Measurements from ENCODE around the gene MDH2.
"Not testable (repeated sequence)": the region's sequence is repeated elsewhere in the genome, so short reads cannot be mapped to it uniquely, and the experiment has no call there.

The MDH2 gene

DNA sequence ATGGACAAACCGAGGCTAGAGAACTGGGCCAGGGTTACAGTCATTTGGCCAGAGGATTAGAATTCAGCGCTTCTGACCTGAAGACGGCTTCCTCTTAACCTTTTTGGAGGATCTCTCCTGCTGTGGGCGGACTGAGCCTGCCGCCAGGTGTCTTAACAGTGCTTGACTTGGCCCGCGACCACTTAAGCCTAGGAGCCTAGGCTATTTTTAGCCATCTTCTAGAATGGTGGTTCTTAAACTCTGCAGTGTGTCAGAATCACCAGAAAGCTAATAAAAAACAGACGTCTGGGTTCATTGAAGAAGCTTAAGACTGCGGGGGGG lies 722 bp downstream of the MDH2 start:
- DNase-seq = no peak

- DNase-seq = no peak
These were observed 1.4 kb downstream of the MDH2 start for GRCh38 chr7:76049295-76049694.

GRCh38 chr7:76050545-76050944 lies 2.6 kb downstream of the MDH2 start:
- DNase-seq = no peak

GRCh38 chr7:76051840-76052239 lies 3.9 kb downstream of the MDH2 start:
- DNase-seq = no peak

GRCh38 chr7:76052681-76053080 lies 4.8 kb downstream of the MDH2 start:
- DNase-seq = not testable (repeated sequence)

GRCh38 chr7:76053461-76053860 lies 5.6 kb downstream of the MDH2 start:
- no peak for DNase-seq

DNA sequence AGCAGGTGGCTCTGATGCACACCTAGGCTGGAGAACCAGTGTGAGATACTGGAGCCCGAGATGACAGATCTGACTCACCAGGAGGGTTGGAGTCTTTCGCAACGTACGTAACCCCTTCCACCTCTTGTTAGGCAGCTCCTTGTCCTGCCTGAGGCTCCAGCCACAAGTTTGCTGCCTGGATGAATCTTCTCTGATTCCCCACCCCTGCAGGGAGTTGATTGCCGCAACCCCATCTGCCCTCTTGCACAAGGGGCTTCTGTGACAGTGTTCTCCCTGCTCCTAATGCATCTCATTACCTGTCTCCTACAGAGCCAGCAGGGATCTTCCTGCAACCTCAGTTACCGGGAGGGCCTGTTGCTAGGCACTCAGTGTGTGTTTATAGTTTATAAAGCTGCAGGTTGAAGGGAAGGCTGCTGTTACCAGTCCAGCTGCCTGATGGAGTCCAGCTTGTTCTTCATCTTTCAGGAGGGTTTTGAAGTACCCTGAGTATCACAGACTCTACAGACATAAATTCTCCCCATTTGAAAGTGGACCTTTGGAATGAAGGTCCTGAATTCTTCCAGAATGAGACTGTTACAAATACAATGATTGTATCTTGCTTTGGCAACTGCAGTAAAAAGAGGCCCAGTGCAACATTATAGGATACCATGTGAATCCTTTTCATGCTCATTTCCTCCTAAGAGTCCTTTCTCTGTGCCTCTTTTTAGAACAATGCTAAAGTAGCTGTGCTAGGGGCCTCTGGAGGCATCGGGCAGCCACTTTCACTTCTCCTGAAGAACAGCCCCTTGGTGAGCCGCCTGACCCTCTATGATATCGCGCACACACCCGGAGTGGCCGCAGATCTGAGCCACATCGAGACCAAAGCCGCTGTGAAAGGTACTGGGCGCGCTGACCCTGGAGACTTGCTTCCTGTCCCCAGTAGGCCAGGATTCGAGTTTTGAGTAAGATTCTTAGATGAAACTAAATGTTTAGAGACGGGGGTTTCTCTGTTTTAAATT lies 6.5 kb downstream of the MDH2 start:
- no peak for DNase-seq

- DNase-seq = no peak
These were observed 8.3 kb downstream of the MDH2 start for GRCh38 chr7:76056241-76056640.

- DNase-seq = no peak
These were observed 9.4 kb downstream of the MDH2 start for GRCh38 chr7:76057103-76057812.

GRCh38 chr7:76057813-76058145 lies 9.9 kb downstream of the MDH2 start:
- DNase-seq = no peak

GRCh38 chr7:76058745-76059144 lies 10.8 kb downstream of the MDH2 start:
- not testable (repeated sequence) for DNase-seq

DNA sequence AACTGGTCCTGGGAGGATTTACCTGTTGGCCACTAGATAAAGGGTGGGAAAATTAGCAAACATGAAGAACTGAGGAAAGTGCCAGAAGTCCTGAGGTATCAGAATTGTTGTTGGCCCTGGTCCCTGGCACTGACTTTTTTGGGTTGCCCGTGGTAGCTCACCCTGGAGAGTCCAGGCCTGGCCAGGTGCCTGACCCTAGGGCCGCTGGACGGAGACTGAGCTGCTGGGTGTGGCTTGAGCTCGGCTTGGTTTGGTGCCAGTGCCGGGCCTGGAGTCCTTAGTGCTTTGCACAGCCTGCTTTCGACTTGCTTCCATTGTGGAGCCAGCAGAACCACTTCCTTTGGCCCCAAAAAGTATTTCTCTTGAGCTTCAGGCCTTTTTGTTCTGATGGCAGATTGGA lies 12.9 kb downstream of the MDH2 start:
- no peak for DNase-seq

- no peak for DNase-seq
These were observed 14.3 kb downstream of the MDH2 start for GRCh38 chr7:76062254-76062653.

GRCh38 chr7:76063114-76063513 lies 15.2 kb downstream of the MDH2 start:
- no peak for DNase-seq

DNA sequence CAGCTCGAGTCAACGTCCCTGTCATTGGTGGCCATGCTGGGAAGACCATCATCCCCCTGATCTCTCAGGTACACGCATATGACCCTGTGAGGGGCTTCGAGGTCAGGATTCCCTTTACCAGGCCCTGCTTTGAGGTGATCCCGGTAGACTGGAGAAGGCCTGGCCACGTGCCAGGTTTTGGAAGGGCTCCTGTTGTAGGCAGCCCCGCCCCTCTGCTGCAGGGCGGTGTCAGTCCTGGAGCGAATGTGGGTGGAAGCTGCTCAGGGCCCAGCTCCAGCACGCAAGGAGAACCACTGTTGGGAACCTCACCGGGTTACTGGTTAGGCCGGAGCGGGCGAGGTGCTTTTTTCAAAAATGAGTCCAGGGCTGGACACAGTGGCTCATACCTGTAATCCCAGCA lies 15.6 kb downstream of the MDH2 start:
- no peak for DNase-seq

DNA sequence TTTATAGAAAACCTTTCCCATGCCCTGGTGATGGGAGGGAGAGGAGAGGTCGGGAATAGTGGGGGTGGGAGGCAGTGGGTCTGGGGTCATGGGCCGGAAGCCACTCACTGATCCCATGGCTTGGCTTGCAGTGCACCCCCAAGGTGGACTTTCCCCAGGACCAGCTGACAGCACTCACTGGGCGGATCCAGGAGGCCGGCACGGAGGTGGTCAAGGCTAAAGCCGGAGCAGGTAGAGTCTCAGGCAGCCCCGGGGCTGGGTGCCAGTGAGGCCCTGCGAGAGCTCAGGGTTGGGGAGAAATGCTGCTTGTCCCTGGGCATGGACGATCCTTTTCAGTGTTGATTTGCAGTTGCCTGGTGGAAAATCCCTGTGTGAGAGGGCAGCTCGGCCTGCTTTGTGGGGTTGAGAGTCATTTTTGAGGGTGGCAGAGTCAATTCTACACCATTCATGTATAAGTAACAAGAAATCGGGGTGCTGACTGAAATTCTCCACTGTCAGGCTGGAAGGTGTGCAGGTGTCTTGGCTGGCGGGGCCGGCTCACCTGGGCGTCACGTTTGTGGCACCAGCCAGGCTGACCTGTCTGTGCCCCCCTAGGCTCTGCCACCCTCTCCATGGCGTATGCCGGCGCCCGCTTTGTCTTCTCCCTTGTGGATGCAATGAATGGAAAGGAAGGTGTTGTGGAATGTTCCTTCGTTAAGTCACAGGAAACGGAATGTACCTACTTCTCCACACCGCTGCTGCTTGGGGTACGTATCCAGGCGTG lies 16.5 kb downstream of the MDH2 start:
- DNase-seq = no peak

DNA sequence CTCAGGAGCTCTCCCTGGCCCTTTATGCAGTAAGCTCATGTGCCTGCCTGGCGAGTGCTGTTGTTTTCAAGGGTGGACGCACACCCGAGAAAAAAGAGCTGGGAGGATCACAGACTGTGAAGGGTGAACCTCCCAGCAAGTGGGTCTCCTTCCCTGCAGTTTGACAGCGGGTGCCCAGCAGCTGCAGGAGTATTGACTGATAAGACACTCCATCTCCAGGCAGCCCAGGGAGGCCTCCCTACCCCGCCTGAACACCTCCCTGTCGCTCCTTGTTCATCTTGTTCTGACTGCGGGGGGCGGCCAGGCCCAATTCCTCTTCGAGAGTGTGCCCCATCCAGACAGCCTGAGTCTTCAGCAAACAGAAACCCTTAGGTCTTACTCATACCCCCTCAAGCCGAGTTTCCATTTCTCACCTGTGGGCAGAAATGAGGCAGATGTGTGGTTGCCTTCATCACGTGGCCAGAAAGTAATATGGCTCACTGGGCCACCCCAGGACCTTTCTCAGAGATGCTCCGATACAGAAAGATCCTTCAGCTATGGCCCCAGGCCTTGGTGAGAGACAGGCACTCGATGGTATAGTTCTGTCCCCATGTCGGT lies 17.2 kb downstream of the MDH2 start:
- no peak for DNase-seq

DNA sequence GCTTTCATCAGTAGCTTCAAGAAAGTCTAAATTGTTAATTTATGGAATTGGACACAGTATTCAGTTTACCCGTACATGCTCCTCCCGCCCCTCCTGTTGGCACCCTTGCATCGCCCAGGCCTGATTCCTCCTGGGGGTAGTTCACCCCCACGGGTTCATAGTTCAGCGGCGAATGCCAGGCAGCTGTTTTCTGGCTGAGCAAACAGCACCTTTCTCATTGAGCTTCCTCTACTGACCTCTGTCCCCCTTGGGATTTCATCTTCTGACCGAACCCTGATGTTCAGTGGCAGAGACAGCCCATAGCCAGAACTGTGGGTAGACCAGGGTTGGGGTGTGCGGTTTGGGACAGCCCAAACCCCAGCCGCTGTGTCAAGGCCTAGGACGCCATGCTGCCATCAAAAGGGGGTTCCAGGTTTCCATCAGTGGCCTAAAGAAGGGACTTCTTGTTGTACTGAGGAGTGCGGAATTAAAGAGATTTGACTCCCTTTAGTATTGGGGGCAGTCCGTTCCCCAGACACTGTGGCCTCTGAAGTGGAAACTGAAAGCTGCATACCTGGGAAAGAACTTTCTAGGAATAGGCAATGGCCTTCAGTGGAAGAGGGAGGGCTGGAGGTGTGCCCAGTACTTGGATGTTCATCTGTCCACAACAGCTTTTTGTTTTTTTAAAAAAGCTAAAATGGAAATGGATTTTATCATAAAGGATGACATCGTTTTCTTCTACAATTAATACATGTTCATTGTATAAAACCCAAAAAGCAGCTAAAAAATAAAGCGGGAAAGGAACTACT lies 19.0 kb downstream of the MDH2 start:
- no peak for DNase-seq

- DNase-seq = no peak
These were observed 21.3 kb downstream of the MDH2 start for GRCh38 chr7:76069238-76069638.

DNA sequence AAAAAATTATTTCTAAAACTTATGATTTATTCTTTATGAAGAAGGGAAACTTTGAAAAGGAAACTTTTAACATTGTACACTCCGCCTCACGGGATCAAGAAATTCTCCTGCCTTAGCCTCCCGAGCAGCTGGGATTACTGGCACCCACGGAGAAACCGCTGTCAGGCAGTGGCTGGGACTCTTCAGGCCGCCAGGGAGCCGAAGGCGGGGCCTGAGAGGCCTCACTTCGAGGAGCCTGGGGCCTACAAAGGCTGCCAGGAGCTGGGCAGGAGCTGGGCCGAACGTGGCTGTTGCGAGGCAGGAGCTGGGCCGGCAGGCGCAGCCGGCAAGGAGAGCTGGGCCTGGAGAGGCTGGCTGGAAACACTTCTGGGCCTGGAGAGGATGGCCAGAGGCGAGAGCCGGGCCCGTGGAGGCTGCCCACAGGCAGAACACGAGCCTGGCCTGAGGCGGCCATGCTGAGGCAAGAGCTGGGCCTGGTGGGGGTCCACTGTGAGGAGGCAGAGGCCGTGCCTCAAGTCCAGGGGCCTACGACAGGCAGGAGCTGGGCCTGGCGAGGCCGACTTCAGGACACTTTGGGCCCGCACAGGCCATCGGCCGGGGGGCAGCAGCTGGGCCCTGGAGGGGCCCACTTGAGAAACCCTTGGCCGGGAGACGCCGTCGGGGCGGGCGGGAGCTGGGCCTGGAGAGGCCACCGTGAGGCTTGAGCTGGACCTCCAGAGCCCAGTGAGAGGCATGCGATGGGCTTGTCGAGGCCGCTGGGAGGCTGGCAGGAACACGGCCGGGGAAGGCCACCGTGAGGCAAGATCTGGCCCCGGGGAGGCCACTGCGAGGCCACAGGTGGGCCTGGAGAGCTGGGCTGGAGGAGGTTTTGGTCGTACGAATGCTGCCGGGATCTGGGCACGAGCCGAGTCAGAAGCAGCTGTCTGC lies 23.7 kb downstream of the MDH2 start:
- no peak for DNase-seq

Data from 8988T (cell line).